Measurements from ENCODE around the gene RBMS2. TPM values are rescaled to one million over a fixed set of nuclear protein-coding genes. Genes with fewer than 3 reads are reported as not detected.

RBMS2 gene
- total and polyA plus RNA-seq, 9 of the 15 experiments (the other 6 are each of a cell fraction or from before 2014, with no cell fraction given) = 0.08 to 10.5 (median 0.31) TPM

DNA sequence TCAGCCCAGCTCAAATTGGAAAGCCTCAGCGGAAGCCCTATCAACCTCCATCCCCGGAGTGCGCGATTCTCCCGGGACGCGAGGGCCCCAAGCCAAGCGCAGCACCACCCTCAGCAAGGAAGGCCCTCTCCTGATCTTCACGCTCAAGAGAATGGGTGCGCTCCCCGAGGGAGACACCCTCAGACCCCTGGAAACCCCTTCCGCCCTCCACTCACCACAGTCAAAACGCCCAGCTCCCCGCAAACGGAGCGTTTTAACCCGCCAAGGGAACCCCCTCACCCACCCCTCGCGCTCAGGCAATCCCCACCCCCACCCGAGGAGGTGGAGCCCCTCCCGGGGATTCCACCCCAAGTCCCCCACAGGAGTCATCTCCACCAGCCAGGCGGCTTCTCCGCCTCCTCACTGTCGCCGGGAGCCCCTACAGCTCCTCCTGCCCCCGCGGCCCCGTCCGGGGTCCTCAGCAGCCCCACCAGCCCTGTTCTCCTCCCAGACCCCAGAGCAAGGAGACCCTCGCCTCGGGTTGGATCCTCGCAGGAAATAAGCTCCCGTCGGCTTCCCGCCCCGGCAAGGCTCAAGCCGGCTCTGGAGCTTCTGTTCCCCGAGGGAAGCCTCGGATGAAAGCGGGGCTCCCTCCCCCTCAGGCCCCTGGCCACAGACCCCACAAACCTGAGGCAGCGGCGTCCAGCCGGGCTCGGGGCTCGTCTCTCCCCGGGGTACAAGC is 108.0 kb downstream of the RBMS2 start (continued):
- peak; percentile 67 for TF ChIP-seq RBFOX2 (IDR thresholded peaks at IDR 0.05; ENCODE audit: low read depth, low read length)
- TF ChIP-seq TCF7 (IDR thresholded peaks at IDR 0.05; ENCODE audit: borderline replicate concordance) = no peak

DNA sequence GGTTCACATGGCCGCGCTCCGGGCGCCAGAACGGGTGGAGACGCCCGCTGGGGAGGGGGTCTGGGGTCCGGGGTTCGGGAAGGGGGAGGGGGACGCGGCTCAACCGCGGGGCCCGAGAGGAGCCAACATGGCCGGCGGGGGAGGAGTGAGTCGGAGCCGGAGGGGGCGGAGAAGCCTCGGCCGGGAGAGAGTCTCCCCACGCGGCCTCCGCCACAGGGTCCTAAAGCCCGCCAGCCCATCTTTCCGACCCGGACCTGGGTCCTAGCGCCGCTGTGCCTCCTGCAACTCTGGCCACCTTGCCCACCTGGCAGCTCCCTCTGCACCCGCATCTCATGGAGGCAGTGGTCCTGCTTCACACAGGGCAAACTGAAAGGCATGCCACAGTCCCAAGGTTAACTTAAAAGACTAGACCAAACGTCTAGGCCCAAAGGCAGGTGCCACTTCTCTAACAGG is 108.6 kb downstream of the RBMS2 start, which contains the start of gene BAZ2A:
TSS of gene BAZ2A (minus strand) at position 147 of the 453 bp plus-strand sequence. CDS start 12,796 bp downstream, outside the sequence.
- DNase-seq (ENCODE audit: extremely low read depth in 1 of 4, low spot score in 3 of 4) (peak; percentile 89 to 90 (median 90)), ATAC-seq (peak; percentile 82), FAIRE-seq (no peak)
- Histone ChIP-seq H3K4me2 (ENCODE audit: insufficient read depth, low read length) (peak within 1 kb of the TSS; percentile 98), H3K36me3 (ENCODE audit: control insufficient read depth, insufficient read depth, low read length) (peaks cover 36% of the 10 kb centered on the region), H3K79me2 (ENCODE audit: control insufficient read depth, insufficient read depth, low read length) (peaks cover 96% of the 10 kb centered on the region), H3K9me1 (ENCODE audit: control insufficient read depth, insufficient read depth, low read length) (peaks cover 2% of the 10 kb centered on the region), H3K9ac (ENCODE audit: insufficient read depth in 1 of 2, low read depth in 2 of 2, low read length in 2 of 2) (peak within 1 kb of the TSS; percentile 90 to 96), H3K4me3 (peak within 1 kb of the TSS; percentile 100), H3K27ac (ENCODE audit: extremely low read depth, low read depth, low read length) (peak within 1 kb of the TSS; percentile 89), H4K20me1 (replicated peaks; ENCODE audit: control insufficient read depth, insufficient read depth, low read length) (0 out of 2 replicates have a peak, but pooled peaks cover 9% of the 10 kb centered on the region), H3K27me3 (ENCODE audit: control insufficient read depth in 2 of 2, insufficient read depth in 2 of 2, low read length in 2 of 2) (no peaks in the 10 kb centered on the region), H2AFZ (ENCODE audit: low read depth, low read length) (peak within 1 kb of the TSS; percentile 59), H3K4me1 (replicated peaks in 1 of 2; ENCODE audit: control insufficient read depth in 2 of 2, insufficient read depth in 2 of 2, low read length in 2 of 2) (peaks cover 39 to 40% of the 10 kb centered on the region in 2 experiments), H3K9me3 (replicated peaks; ENCODE audit: control insufficient read depth, insufficient read depth, low read depth, low read length) (no peaks in the 10 kb centered on the region)
- CTCF ChIA-PET (ENCODE audit: low intra/inter-chr PET ratio) = interaction anchor here (0.6 kb wide), 1 partner anchor 495 kb away, joined by 4 read pairs; no protein-coding TSS in a partner anchor
- 1% methylated on average over 11 of the region's 31 CpGs for WGBS (ENCODE audit: insufficient coverage, low coverage, missing lambda C conversion rate)
- BruUV-seq (replicated peaks) = no TSS peak
- intact Hi-C loops (cut with micrococcal nuclease) (loop anchor here (10.0 kb wide), 3 partner anchors 265 to 455 kb away; partner anchors contain the start of genes APOF, NAB2, STAT2 and ZBTB39), in situ Hi-C loops (cut with MboI) (no loop called here)
- POLR2A ChIA-PET = interaction anchor here (0.6 to 1.5 kb wide), 2 partner anchors 11 to 15 kb away, joined by 3 read pairs; no protein-coding TSS in a partner anchor
- TF ChIP-seq ZNF239 (CRISPR knock-in tag; IDR thresholded peaks at IDR 0.05) (no peak), ZNF280A (IDR thresholded peaks at IDR 0.05; ENCODE audit: low read depth, partially characterized antibody) (no peak), NCOA6 (IDR thresholded peaks at IDR 0.05) (no peak), PTRF (tag; IDR thresholded peaks at IDR 0.05) (no peak)
- TF ChIP-seq, protein P1, sequence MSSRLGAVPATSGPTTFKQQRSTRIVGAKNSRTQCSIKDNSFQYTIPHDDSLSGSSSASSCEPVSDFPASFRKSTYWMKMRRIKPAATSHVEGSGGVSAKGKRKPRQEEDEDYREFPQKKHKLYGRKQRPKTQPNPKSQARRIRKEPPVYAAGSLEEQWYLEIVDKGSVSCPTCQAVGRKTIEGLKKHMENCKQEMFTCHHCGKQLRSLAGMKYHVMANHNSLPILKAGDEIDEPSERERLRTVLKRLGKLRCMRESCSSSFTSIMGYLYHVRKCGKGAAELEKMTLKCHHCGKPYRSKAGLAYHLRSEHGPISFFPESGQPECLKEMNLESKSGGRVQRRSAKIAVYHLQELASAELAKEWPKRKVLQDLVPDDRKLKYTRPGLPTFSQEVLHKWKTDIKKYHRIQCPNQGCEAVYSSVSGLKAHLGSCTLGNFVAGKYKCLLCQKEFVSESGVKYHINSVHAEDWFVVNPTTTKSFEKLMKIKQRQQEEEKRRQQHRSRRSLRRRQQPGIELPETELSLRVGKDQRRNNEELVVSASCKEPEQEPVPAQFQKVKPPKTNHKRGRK (tag; IDR thresholded peaks at IDR 0.05) = no peak

Measured in K562 (cell line).